ENCODE results near the gene PROB1. TPM values are rescaled to one million over a fixed set of nuclear protein-coding genes. Genes with fewer than 3 reads are reported as not detected.
A peak's percentile ranks its signal among the peaks of the same experiment; 100 is the strongest.
"Not testable (repeated sequence)": the region's sequence is repeated elsewhere in the genome, so short reads cannot be mapped to it uniquely, and the experiment has no call there.

PROB1 gene, protein sequence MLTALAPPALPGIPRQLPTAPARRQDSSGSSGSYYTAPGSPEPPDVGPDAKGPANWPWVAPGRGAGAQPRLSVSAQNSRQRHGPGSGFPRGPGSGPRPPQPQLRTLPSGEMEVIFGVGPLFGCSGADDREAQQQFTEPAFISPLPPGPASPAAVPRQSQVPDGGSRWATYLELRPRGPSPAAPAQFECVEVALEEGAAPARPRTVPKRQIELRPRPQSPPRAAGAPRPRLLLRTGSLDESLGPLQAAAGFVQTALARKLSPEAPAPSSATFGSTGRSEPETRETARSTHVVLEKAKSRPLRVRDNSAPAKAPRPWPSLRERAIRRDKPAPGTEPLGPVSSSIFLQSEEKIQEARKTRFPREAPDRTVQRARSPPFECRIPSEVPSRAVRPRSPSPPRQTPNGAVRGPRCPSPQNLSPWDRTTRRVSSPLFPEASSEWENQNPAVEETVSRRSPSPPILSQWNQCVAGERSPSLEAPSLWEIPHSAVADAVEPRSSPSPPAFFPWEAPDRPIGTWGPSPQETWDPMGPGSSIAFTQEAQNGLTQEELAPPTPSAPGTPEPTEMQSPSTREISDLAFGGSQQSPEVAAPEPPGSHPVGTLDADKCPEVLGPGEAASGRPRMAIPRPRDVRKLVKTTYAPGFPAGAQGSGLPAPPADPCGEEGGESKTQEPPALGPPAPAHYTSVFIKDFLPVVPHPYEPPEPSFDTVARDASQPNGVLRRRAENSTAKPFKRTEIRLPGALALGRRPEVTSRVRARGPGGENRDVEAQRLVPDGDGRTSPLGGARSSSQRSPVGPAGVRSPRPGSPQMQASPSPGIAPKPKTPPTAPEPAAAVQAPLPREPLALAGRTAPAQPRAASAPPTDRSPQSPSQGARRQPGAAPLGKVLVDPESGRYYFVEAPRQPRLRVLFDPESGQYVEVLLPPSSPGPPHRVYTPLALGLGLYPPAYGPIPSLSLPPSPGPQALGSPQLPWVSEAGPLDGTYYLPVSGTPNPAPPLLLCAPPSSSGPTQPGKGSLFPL
- 0.23 and 0.40 TPM in 2 replicates for polyA plus RNA-seq (2011; rRNA removed)
- polyA minus RNA-seq (2011; rRNA and poly(A)+ RNA removed): 0.52 and 0.82 TPM in 2 replicates

DNA sequence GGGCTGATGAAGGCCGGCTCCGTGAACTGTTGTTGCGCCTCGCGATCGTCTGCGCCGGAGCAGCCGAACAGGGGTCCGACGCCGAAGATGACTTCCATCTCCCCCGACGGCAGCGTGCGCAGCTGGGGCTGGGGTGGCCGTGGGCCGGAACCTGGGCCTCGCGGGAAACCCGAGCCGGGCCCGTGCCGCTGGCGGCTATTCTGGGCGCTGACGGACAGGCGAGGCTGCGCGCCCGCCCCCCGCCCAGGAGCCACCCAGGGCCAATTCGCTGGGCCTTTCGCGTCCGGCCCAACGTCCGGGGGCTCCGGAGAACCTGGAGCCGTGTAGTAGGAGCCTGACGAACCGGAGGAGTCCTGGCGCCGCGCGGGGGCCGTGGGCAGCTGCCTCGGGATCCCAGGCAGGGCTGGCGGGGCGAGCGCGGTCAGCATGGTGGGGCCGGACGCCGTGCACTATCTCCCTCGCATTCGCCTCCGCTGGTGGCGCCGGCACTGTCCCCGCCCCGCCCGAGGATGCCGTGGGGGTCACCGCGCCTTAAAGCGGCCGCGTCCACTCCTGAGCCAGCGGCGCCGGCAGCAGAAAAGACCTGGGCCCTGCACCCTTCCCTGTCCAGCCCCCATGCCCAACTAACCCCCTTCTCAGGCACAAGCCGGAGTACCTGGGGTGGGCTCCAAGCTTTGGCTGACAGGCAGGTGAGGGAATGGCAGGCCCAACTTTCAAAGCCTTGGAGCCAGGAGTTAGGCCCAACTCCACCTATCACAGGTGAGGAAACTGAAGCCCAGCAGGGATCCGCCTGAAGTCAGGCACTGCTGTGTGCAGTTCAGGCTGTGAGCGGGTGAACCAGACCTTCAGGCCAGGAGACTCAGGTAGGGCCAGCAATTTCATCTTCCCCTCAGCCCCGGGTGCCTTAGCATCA, at the start of gene PROB1:
Gene PROB1 (minus strand): TSS at position 451 of the 913 bp plus-strand sequence. CDS start 23 bp downstream, at position 428.
- TF ChIP-seq, protein P1, sequence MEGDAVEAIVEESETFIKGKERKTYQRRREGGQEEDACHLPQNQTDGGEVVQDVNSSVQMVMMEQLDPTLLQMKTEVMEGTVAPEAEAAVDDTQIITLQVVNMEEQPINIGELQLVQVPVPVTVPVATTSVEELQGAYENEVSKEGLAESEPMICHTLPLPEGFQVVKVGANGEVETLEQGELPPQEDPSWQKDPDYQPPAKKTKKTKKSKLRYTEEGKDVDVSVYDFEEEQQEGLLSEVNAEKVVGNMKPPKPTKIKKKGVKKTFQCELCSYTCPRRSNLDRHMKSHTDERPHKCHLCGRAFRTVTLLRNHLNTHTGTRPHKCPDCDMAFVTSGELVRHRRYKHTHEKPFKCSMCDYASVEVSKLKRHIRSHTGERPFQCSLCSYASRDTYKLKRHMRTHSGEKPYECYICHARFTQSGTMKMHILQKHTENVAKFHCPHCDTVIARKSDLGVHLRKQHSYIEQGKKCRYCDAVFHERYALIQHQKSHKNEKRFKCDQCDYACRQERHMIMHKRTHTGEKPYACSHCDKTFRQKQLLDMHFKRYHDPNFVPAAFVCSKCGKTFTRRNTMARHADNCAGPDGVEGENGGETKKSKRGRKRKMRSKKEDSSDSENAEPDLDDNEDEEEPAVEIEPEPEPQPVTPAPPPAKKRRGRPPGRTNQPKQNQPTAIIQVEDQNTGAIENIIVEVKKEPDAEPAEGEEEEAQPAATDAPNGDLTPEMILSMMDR (IDR thresholded peaks at IDR 0.05; ENCODE audit: insufficient read depth, low read depth, low read length): no peak
- no peaks in the 10 kb centered on the region for H3K36me3 ChIP-seq (ENCODE audit: control insufficient read depth, insufficient read depth, low read length)
- ChIA-PET CTCF (interaction anchor here (1.0 kb wide), 1 partner anchor 9 kb away, joined by 3 read pairs; the partner anchor contains the start of gene SPATA24), POLR2A (no interaction called here)
- no peak for DNase-seq (ENCODE audit: low read depth)
- H3K27me3 ChIP-seq (ENCODE audit: control insufficient read depth, insufficient read depth, low read length): peaks cover 4% of the 10 kb centered on the region
- H3K4me3 ChIP-seq (ENCODE audit: low read depth, low read length): peak within 1 kb of the TSS; percentile 43

- POLR2A ChIA-PET: no interaction called here
Observed at GRCh38 chr5:139443831-139444453, 49.0 kb upstream of the PROB1 start.

DNA sequence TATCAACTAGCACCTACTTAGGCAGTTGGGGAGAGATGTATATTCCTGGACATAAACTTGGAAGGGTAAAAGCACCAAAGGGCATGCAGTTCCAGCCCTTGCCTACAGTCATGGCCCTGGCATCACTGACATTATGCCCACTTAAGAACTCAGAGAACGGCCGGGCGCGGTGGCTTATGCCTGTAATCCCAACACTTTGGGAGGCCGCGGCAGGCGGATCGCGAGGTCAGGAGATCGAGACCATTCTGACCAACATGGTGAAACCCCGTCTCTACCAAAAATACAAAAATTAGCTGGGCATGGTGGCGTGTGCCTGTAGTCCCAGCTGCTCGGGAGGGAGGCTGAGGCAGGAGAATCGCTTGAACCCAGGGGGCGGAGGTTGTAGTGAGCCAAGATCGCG, 45.5 kb upstream of the PROB1 start:
- H3K27me3 ChIP-seq (ENCODE audit: control insufficient read depth, insufficient read depth, low read length); H3K4me3 ChIP-seq (ENCODE audit: low read depth, low read length); POLR2A ChIA-PET; H3K36me3 ChIP-seq (ENCODE audit: control insufficient read depth, insufficient read depth, low read length); CTCF ChIA-PET; DNase-seq (ENCODE audit: low read depth): not testable (repeated sequence)

More at GRCh38 chr5:139443831-139444453, 49.0 kb upstream of the PROB1 start:
- CTCF ChIA-PET: interaction anchor here (1.1 to 4.1 kb wide), 4 partner anchors 12 to 69 kb away, joined by 3 to 21 read pairs (median 6); no protein-coding TSS in a partner anchor
- no peak overlapping the region for H3K4me3 ChIP-seq (ENCODE audit: low read depth, low read length)
- H3K36me3 ChIP-seq (ENCODE audit: control insufficient read depth, insufficient read depth, low read length): no peaks in the 10 kb centered on the region
- H3K27me3 ChIP-seq (ENCODE audit: control insufficient read depth, insufficient read depth, low read length): no peaks in the 10 kb centered on the region
- peak; percentile 87 for DNase-seq (ENCODE audit: low read depth)
- TF ChIP-seq, protein P1 (IDR thresholded peaks at IDR 0.05; ENCODE audit: insufficient read depth, low read depth, low read length): no peak

DNA sequence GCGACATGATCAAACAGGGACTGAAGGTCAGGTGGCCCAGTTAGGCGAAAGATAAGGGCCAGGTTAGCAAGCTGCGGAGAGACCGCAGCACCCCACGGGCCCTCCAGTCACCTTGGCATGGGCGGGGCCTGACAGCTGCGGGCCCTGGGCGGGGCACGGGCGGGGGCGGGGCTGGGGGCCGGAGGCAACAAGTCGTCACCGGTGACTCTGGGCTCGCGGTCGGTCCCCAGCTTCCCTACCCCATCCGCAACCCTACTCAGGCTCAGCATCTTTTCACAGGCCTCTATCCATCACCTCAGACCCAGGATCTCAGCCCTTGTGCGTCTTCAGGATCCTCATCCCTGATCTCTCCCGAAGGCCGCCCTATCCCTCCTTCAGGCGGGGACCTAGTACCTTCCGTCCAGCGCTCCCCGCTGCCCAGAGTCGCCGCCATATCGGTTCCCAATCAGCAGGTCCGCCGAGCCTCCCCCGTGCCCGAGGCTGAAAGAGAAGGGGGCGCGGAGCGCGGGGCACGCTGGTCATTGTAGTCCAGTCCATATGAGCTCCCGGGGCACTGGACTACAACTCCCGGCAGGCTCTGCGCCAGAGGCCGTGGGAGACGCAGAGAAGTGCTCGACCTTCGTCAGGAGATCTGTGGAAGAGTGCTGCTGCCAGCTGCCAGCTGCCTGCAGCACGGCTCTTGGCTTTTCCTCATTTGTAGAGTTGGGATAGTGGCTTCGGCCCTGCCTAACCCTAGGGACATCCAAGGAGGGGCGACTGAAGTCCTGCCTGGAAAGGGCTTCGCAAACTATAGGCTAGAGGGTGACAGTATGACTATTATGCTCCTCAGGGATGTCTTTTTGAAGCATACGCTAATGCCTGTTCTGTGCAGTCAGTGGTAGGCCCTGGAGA, 44.4 kb upstream of the PROB1 start, which contains the start of gene DNAJC18:
Gene DNAJC18 (minus strand): TSS at position 513 of the 891 bp plus-strand sequence. CDS start 80 bp downstream, at position 433.
- TF ChIP-seq, protein P1 (IDR thresholded peaks at IDR 0.05; ENCODE audit: insufficient read depth, low read depth, low read length): no peak
- ChIA-PET CTCF (interaction anchor here (0.5 to 2.3 kb wide), 4 partner anchors 16 to 123 kb away, joined by 4 to 12 read pairs (median 7); no protein-coding TSS in a partner anchor), POLR2A (interaction anchor here (0.6 kb wide), 1 partner anchor 61 kb away, joined by 11 read pairs; no protein-coding TSS in a partner anchor)
- no peaks in the 10 kb centered on the region for H3K36me3 ChIP-seq (ENCODE audit: control insufficient read depth, insufficient read depth, low read length)
- no peaks in the 10 kb centered on the region for H3K27me3 ChIP-seq (ENCODE audit: control insufficient read depth, insufficient read depth, low read length)
- no peak for DNase-seq (ENCODE audit: low read depth)
- peak within 1 kb of the TSS; percentile 69 for H3K4me3 ChIP-seq (ENCODE audit: low read depth, low read length)
